ENCODE results near the gene GRK3.

Gene GRK3

GRCh38 chr22:25744694-25745093 is 180.2 kb downstream of the GRK3 start:
- Histone ChIP-seq H3K27ac (replicated peaks) (no peak overlapping the region), H3K4me3 (replicated peaks; ENCODE audit: insufficient read depth, low read length) (no peak overlapping the region), H3K27me3 (ENCODE audit: insufficient read depth, poor library complexity, severe bottlenecking) (no peaks in the 10 kb centered on the region)
- no peak for DNase-seq (ENCODE audit: low read depth in 1 of 2, low spot score in 1 of 2)
- TF ChIP-seq POLR2AphosphoS5 (IDR thresholded peaks at IDR 0.05; ENCODE audit: low read depth): no peak
- TF ChIP-seq, protein P1, sequence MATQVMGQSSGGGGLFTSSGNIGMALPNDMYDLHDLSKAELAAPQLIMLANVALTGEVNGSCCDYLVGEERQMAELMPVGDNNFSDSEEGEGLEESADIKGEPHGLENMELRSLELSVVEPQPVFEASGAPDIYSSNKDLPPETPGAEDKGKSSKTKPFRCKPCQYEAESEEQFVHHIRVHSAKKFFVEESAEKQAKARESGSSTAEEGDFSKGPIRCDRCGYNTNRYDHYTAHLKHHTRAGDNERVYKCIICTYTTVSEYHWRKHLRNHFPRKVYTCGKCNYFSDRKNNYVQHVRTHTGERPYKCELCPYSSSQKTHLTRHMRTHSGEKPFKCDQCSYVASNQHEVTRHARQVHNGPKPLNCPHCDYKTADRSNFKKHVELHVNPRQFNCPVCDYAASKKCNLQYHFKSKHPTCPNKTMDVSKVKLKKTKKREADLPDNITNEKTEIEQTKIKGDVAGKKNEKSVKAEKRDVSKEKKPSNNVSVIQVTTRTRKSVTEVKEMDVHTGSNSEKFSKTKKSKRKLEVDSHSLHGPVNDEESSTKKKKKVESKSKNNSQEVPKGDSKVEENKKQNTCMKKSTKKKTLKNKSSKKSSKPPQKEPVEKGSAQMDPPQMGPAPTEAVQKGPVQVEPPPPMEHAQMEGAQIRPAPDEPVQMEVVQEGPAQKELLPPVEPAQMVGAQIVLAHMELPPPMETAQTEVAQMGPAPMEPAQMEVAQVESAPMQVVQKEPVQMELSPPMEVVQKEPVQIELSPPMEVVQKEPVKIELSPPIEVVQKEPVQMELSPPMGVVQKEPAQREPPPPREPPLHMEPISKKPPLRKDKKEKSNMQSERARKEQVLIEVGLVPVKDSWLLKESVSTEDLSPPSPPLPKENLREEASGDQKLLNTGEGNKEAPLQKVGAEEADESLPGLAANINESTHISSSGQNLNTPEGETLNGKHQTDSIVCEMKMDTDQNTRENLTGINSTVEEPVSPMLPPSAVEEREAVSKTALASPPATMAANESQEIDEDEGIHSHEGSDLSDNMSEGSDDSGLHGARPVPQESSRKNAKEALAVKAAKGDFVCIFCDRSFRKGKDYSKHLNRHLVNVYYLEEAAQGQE (IDR thresholded peaks at IDR 0.05; ENCODE audit: insufficient replicate concordance, low read depth): no peak
- TF ChIP-seq SPI1 (IDR thresholded peaks at IDR 0.05; ENCODE audit: borderline replicate concordance, low read depth): no peak
- TF ChIP-seq GABPA (IDR thresholded peaks at IDR 0.05; ENCODE audit: low read depth): no peak
- TF ChIP-seq CTCF (IDR thresholded peaks at IDR 0.05; ENCODE audit: insufficient read depth, low read length): no peak

GRCh38 chr22:25745341-25746011 is 181.0 kb downstream of the GRK3 start:
- TF ChIP-seq SPI1 (IDR thresholded peaks at IDR 0.05; ENCODE audit: borderline replicate concordance, low read depth): no peak
- no peak for TF ChIP-seq CTCF (IDR thresholded peaks at IDR 0.05; ENCODE audit: insufficient read depth, low read length)
- no peak for TF ChIP-seq GABPA (IDR thresholded peaks at IDR 0.05; ENCODE audit: low read depth)
- no peak for TF ChIP-seq POLR2AphosphoS5 (IDR thresholded peaks at IDR 0.05; ENCODE audit: low read depth)
- TF ChIP-seq, protein P1 (IDR thresholded peaks at IDR 0.05; ENCODE audit: insufficient replicate concordance, low read depth): no peak
- H3K4me3 ChIP-seq (replicated peaks; ENCODE audit: insufficient read depth, low read length): no peak overlapping the region
- H3K27me3 ChIP-seq (ENCODE audit: insufficient read depth, poor library complexity, severe bottlenecking): no peaks in the 10 kb centered on the region
- no peak for DNase-seq (ENCODE audit: low read depth in 1 of 2, low spot score in 1 of 2)
- no peak overlapping the region for H3K27ac ChIP-seq (replicated peaks)

DNA sequence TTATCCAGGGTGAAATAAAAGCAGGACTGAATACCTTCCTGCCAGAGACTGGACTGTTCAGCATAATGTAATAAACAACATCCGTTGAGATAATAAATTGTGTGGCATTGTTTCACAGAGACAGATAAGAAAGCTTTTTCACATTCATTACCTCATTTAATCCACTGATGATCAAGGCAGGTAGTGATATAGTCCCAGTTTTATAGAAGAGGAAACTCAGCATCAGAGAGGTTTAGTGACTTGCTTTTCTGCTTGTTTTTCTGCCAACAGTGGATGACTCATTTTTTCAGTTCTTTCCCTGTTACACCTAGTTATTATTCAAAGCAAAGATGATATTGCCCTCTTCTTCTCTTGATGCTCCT is 181.5 kb downstream of the GRK3 start:
- H3K4me3 ChIP-seq (replicated peaks; ENCODE audit: insufficient read depth, low read length): no peak overlapping the region
- H3K27me3 ChIP-seq (ENCODE audit: insufficient read depth, poor library complexity, severe bottlenecking): no peaks in the 10 kb centered on the region
- no peak overlapping the region for H3K27ac ChIP-seq (replicated peaks)
- DNase-seq (ENCODE audit: low read depth in 1 of 2, low spot score in 1 of 2): no peak
- TF ChIP-seq, protein P1 (IDR thresholded peaks at IDR 0.05; ENCODE audit: insufficient replicate concordance, low read depth): no peak
- TF ChIP-seq GABPA (IDR thresholded peaks at IDR 0.05; ENCODE audit: low read depth) (no peak), SPI1 (IDR thresholded peaks at IDR 0.05; ENCODE audit: borderline replicate concordance, low read depth) (no peak), POLR2AphosphoS5 (IDR thresholded peaks at IDR 0.05; ENCODE audit: low read depth) (no peak), CTCF (IDR thresholded peaks at IDR 0.05; ENCODE audit: insufficient read depth, low read length) (no peak)
